Stimulated activated CD4-positive, alpha-beta T cell treated with anti-CD3 and anti-CD28 coated beads, Interleukin-2, amount 100 ng/mL, for 48 hours (primary cell): ENCODE data around the gene CLEC16A.

ENCODE experiments used
- DNase-seq, 2 donors: peaks; one replicate each; pipeline ENCODE4 v3.0.0-alpha.2; 2020

Gene CLEC16A

GRCh38 chr16:11066261-11066870 lies 122.0 kb downstream of the CLEC16A start:
- DNase-seq, result no peak

GRCh38 chr16:11067266-11067665 lies 122.9 kb downstream of the CLEC16A start:
- no peak for DNase-seq

DNA sequence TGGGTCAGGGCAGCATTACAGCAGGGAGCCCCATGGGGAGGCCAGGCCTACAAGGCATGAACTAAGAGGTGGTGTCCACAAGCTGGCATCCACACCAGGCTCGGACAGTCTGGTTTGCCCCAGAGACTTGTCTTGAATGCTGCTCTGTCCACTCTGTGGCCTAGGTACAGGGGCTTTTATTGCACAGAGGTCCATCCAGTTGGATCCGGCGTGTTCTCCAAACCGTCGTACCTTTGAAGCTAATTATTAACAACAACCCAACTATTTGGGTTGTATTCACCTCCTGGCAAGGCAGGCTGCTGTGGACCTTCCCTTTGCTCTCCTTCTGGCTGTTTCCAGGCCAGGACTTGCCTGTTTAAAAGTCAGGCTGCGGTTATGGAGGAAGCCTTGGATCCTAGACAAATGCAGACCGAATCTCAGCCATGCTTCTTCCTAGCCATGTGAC lies 123.4 kb downstream of the CLEC16A start:
- DNase-seq, result no peak

- DNase-seq, result no peak
Observed at GRCh38 chr16:11071829-11072228, 127.5 kb downstream of the CLEC16A start.

GRCh38 chr16:11072420-11073153 lies 128.2 kb downstream of the CLEC16A start:
- DNase-seq, result no peak

DNA sequence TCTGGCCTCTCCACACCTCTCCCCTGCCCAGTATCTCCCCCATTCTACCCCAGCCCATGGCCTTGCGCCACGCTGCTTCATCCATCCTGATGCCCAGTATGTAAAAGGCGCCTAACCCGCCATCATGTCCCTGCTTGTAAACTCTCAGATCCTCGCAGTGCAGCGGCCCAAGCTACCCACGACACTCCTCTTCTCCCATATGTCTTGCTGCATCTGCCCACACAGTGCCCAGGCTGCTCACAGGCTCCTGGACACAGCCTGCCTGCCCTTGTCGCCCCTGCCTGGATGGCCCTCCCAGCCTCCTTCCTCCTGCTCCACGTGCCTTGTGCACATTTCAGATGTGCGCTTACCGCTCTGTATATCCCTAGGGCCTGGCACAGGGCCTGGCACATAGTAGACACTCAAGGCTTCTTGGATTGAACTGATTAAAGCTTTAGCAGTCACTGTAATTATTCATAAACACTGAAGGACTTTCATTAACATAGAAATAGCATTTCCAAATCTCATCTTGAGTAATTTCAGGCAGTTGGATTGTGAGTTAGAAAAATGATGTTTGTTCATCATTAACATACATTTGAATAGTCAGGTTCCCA lies 129.1 kb downstream of the CLEC16A start:
- no peak for DNase-seq

- no peak for DNase-seq
Observed at GRCh38 chr16:11074131-11074530, 129.8 kb downstream of the CLEC16A start.

DNA sequence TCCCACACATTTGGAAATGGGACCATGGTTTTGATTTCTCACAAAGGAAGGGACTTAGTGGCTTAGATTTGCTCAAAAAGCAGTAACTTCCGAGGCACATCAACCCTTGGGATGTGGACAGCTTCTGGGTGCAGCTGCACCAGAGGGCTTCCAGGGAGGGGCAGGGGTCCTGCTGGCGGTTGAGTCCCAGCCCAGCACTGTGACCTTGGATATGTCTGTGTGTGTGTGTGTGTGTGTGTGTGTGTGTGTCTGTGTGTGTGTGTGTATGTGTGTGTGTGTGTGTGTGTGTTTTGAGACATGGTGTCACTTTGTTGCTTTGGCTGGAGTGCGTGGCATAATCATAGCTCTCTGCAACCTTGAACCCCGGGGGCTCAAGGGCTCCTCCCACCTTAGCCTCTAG lies 130.8 kb downstream of the CLEC16A start:
- DNase-seq, result no peak

DNA sequence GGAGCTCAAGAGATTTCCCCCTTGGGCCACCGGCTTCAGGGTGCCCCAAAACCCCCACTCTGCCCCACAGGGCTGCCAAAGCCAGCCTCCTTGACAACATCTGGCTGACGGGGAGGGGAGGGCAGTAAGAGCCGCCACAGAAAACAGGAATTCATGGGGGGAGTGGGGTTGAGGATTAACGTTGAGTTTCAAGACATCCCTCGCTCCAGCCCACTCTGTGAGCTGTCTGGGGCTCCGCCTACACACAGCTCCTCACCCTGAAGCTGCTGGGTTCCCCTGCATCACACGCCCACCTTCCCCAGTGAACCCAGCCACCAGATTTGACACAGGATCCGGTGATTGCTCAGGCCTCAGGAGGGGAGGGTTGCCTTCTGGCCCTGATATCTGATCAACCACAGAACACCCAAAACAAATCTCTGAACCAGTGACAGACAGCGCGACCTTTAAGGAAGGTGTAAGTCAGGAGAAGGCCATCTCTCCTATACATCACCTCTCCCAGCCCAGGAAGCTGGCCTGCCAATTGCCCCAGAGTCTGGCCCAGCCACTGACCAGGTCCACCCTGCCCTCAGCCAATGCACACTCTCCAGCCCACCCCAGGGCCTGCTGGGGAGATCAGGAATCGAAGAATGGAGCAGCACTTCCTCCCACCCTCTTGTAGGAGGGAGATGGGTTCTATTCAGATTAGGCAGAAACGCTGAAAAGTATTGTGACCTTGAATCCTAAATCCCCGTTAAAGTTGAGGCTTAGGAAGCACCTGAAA lies 132.1 kb downstream of the CLEC16A start:
- DNase-seq, result peak; percentile 57 to 62

- DNase-seq, result no peak
Observed at GRCh38 chr16:11078812-11079459, 134.6 kb downstream of the CLEC16A start.

DNA sequence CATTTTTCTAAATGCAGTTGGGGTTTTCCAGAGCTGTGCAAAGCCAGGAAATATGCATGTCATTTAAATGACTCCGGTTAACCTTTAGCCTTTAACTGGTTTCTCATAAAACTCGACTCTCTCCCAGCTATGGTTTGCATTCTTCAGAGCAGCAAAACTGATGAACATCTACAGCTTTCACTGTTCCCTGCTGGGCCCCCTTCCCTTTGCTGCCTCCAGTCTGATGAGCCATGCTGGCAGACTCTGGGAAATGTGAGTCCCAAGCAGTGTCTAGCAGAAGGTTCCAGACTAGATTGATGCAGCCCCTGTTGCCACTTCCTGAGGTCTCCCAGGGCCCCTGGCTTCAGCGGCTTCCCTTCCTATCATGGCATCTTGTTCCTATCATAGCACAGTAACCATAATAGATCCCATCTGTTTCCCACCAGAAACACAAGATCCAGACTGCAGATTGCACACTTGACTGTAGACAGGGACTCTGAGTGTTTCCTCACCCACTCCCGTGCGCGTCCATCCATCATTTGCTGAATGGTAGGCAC lies 135.4 kb downstream of the CLEC16A start:
- DNase-seq, result no peak

GRCh38 chr16:11080327-11080967 lies 136.1 kb downstream of the CLEC16A start:
- DNase-seq, result no peak

GRCh38 chr16:11080999-11081630 lies 136.8 kb downstream of the CLEC16A start:
- no peak for DNase-seq

GRCh38 chr16:11082108-11082859 lies 137.9 kb downstream of the CLEC16A start:
- no peak for DNase-seq

- no peak for DNase-seq
Observed at GRCh38 chr16:11082860-11083388, 138.6 kb downstream of the CLEC16A start.

DNA sequence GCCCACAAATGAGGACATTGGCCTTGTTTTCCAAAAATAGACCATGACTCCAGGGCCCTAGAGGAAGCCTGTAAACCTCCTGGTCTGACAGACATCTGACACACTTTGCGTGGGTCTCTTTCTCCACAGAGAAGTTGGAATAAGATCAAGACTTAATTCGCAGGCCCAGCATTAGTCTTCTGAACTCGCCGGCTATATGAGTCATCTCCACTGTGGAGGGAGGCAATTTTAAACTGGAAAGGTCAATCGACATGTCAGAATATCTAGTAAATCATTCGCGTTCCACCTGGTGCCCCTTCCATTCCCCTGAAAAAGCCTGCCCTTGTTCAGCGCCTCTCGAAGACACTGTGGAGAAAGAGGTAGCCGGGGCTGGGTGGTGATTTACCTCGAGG lies 140.1 kb downstream of the CLEC16A start:
- no peak for DNase-seq

DNA sequence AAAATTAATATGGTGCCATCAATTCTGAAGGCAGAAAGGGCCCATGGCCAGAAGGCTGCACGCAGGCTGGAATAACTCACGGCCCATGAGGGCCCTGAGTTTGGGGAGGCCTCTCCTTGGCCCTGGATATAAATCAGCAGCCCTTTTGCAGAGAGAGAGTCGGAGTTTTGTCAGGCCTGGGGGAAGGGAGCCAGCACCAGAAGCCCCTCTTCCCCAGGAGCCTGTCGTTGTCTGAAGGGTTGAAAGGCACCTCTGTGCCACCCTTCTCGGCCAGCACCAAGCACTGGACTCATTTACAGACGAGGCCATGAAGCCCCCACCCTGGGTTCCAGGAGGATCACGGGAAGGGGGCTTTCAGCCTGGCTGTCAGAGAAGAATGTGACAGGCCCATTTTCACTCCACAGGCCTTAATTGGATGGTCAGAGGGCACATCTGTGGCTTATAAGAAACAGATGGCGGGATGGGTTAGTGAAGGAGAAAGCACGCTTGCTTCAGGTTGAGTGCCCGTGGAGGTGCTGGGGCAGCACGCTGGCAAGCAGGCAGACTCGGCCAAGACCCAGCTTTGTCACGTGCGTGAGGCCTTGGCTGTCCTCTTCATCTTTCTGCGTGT lies 140.6 kb downstream of the CLEC16A start:
- no peak for DNase-seq

DNA sequence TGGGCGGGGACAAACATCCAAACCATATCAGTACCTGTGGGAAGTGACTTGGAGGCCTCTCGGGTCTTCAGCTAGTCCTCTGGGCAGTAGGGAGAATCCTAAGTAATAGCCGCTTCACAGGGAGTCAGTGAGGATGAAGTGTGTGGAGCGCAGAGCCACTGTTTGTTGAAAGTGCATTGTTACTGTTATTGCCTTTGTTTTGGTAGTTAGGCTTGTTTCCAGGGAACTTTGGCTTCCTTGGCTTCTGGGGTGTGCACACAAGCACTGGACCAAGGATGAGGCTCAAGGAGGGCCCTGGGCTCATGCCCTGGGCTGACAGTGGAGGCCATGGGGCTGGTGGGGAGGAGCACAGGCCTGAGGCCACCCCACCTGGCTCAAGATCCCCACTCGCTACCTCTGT lies 141.6 kb downstream of the CLEC16A start:
- DNase-seq, result no peak

- DNase-seq, result no peak
Observed at GRCh38 chr16:11087691-11088073, 143.3 kb downstream of the CLEC16A start.

DNA sequence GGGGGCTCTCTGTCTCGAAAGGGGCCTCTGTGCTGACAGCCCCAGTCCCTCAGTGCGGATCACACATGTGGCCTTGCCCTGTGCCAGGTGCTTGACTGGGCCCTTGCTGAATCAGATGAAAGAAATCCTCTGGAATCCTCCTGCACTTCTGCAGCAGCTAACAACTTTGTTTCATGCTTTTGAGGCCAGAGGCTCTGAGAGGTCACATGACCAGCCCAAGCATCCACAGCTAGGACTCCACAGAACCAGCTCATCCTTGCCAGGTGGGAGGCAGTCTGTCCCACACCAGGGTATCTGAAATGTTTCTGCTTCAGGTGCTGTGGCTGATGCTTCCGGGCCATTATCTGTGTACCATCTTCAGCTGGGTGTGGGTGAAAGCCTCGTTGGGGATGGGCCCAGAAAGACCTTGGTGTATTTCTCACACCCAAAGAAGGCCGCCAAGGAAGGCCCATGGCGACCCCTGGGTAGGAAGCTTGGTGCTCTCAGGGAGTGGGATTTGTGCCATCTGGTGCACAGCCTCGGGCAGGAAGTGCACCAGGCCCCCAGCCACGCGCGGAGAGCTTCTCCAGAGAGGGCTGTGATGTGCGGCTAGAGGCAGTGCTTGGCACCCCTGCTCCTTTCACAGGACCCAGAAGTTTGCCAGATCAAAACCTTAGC lies 143.8 kb downstream of the CLEC16A start:
- DNase-seq, result no peak
